ENCODE measurements around the gene PROSER3.

The PROSER3 gene

GRCh38 chr19:35773020-35773806, 15.2 kb downstream of the PROSER3 start:
- no peak overlapping the region for H3K4me3 ChIP-seq (ENCODE audit: low read depth, low read length)
- TF ChIP-seq MYC (IDR thresholded peaks at IDR 0.05; ENCODE audit: low read depth, low read length) (no peak), POLR2A (IDR thresholded peaks at IDR 0.05; ENCODE audit: extremely low read depth, insufficient read length) (no peak), CTCF (IDR thresholded peaks at IDR 0.05; ENCODE audit: low read depth, low read length) (no peak)
- TF ChIP-seq, protein P1, sequence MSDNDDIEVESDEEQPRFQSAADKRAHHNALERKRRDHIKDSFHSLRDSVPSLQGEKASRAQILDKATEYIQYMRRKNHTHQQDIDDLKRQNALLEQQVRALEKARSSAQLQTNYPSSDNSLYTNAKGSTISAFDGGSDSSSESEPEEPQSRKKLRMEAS (IDR thresholded peaks at IDR 0.05; ENCODE audit: low read depth, low read length): no peak
- DNase-seq (ENCODE audit: low read depth): no peak

DNA sequence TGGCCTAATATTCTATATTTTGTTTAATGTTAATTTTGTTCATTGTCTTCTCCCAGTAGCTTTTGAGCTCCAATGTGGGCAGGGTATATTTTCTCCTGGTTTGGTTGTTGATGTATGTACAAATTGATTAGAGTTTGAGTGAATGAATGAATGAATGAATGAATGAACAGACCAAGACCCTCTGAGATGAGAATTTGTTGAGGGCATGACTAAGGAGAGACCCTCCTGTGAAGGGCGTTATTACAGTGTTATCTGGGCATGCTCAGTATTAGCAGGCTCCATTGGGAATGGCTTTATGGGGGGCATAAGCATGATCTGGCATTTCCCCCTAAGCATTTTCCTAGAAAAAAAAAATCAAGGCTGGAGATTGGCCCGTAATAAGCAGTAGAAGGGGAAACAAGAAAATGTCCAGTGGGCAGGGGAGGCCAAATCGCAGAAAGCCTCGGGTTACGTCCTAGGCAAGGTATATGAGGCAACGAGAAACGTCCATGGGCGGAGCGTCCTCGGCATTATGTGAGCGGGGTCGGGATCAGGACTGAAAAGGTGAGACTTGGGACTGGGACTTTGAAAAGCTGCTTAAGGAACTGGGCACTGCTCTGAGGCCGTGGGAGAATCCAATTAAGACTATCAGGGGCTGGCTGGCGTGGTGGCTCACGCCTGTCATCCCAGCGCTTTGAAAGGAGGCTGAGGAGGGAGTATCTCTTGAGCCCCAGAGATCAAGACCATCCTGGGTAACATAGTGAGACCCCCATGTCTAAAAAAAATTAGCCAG, 16.5 kb downstream of the PROSER3 start:
- no peak for TF ChIP-seq MYC (IDR thresholded peaks at IDR 0.05; ENCODE audit: low read depth, low read length)
- no peak for TF ChIP-seq CTCF (IDR thresholded peaks at IDR 0.05; ENCODE audit: low read depth, low read length)
- TF ChIP-seq, protein P1 (IDR thresholded peaks at IDR 0.05; ENCODE audit: low read depth, low read length): no peak
- TF ChIP-seq POLR2A (IDR thresholded peaks at IDR 0.05; ENCODE audit: extremely low read depth, insufficient read length): no peak
- no peak overlapping the region for H3K4me3 ChIP-seq (ENCODE audit: low read depth, low read length)
- no peak for DNase-seq (ENCODE audit: low read depth)

DNA sequence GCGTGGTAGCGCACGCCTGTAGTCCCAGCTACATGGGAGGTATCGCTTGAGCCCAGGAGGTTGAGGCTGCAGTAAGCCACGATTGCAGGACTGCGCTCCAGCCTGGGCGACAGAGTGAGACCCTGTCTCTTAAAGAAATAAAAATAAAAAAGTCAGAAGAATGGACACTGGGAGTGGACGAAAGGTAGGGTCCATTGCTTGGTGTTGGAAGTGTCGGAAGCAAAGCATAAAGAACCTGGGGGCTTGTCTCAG, 17.0 kb downstream of the PROSER3 start:
- no peak for TF ChIP-seq MYC (IDR thresholded peaks at IDR 0.05; ENCODE audit: low read depth, low read length)
- TF ChIP-seq CTCF (IDR thresholded peaks at IDR 0.05; ENCODE audit: low read depth, low read length): no peak
- TF ChIP-seq POLR2A (IDR thresholded peaks at IDR 0.05; ENCODE audit: extremely low read depth, insufficient read length): no peak
- no peak for DNase-seq (ENCODE audit: low read depth)
- H3K4me3 ChIP-seq (ENCODE audit: low read depth, low read length): peak overlapping the region; percentile 16

- H3K4me3 ChIP-seq (ENCODE audit: low read depth, low read length): peak within 1 kb of the TSS; percentile 28
- peak; percentile 90 for DNase-seq (ENCODE audit: low read depth)
- TF ChIP-seq POLR2A (IDR thresholded peaks at IDR 0.05; ENCODE audit: extremely low read depth, insufficient read length) (peak; percentile 41), CTCF (IDR thresholded peaks at IDR 0.05; ENCODE audit: low read depth, low read length) (no peak)
- TF ChIP-seq, protein P1 (IDR thresholded peaks at IDR 0.05; ENCODE audit: low read depth, low read length): peak; percentile 33; the same call in 1 of the 2 replicates
Measured at GRCh38 chr19:35775298-35776101, 17.5 kb downstream of the PROSER3 start, which contains the start of gene ARHGAP33. Gene ARHGAP33, plus strand, starts transcription at chr19:35775564. Its CDS starts 95 bp downstream, at chr19:35775659.

DNA sequence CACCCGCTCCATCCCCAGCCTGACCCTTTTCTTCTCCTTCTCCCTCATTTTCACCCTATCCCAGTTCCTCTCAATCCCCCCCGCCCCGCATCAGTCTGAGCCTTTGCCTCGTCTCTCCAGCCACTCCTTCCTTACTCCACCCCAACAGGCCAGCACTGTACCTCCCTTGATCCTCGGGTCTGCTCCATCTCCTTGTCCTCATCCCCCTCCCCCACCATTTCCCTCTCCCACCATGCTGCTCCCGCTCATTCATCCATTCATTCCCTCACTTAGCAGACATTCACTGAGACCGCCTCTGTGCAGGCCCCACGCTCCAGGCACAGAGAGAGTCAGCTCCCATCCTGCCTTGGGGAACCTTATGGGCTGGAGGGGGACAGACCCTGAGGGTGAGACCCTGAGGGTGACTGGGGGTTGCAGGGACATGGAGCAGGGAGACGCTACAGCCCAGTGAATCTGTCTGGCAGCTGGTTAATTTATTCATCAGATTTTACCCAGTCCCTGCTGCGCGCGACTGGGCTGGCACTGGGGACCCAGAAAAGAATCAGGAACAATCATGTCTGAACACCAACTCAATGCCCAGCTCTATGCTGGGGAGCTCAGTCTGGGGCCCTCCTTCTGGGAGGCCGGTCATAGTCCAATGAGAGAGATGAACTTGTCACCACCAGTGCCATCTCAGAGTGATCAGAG, 18.3 kb downstream of the PROSER3 start:
- TF ChIP-seq MYC (IDR thresholded peaks at IDR 0.05; ENCODE audit: low read depth, low read length) (no peak), CTCF (IDR thresholded peaks at IDR 0.05; ENCODE audit: low read depth, low read length) (no peak), POLR2A (IDR thresholded peaks at IDR 0.05; ENCODE audit: extremely low read depth, insufficient read length) (no peak)
- TF ChIP-seq, protein P1 (IDR thresholded peaks at IDR 0.05; ENCODE audit: low read depth, low read length): no peak
- peak overlapping the region; percentile 28 for H3K4me3 ChIP-seq (ENCODE audit: low read depth, low read length)
- no peak for DNase-seq (ENCODE audit: low read depth)

All from NB4 (cell line).